Activated naive CD4-positive, alpha-beta T cell (primary cell): ENCODE measurements around the gene CDH22.

Experiments used
- DNase-seq, 4 experiments: peaks; one replicate each; lab custom pipeline; 2025; lab: John Stamatoyannopoulos, UW

The CDH22 gene

GRCh38 chr20:46300281-46300680 is 8.0 kb downstream of the CDH22 start:
- DNase-seq: no peak

GRCh38 chr20:46299078-46299477 is 9.2 kb downstream of the CDH22 start:
- no peak for DNase-seq

GRCh38 chr20:46298374-46298773 is 9.9 kb downstream of the CDH22 start:
- no peak for DNase-seq

GRCh38 chr20:46296526-46297250 is 11.6 kb downstream of the CDH22 start:
- no peak for DNase-seq

- no peak for DNase-seq
Measured at GRCh38 chr20:46293084-46293483, 15.2 kb downstream of the CDH22 start.

- no peak for DNase-seq
Measured at GRCh38 chr20:46291401-46291800, 16.9 kb downstream of the CDH22 start.

- DNase-seq: no peak
Measured at GRCh38 chr20:46289432-46289831, 18.9 kb downstream of the CDH22 start.

GRCh38 chr20:46286977-46287376 is 21.3 kb downstream of the CDH22 start:
- DNase-seq: no peak

GRCh38 chr20:46286382-46286781 is 21.9 kb downstream of the CDH22 start:
- no peak for DNase-seq

- DNase-seq: no peak
Measured at GRCh38 chr20:46285740-46286139, 22.6 kb downstream of the CDH22 start.

- DNase-seq: no peak
Measured at GRCh38 chr20:46285072-46285471, 23.2 kb downstream of the CDH22 start.

GRCh38 chr20:46284040-46284427 is 24.3 kb downstream of the CDH22 start:
- no peak for DNase-seq

GRCh38 chr20:46283426-46284039 is 24.8 kb downstream of the CDH22 start:
- DNase-seq: no peak

GRCh38 chr20:46282669-46283068 is 25.6 kb downstream of the CDH22 start:
- no peak for DNase-seq

- no peak for DNase-seq
Measured at GRCh38 chr20:46279103-46279502, 29.2 kb downstream of the CDH22 start.

GRCh38 chr20:46277602-46278001 is 30.7 kb downstream of the CDH22 start:
- DNase-seq: no peak

- DNase-seq: no peak
Measured at GRCh38 chr20:46276531-46276930, 31.8 kb downstream of the CDH22 start.

GRCh38 chr20:46275091-46275490 is 33.2 kb downstream of the CDH22 start:
- DNase-seq: no peak

- no peak for DNase-seq
Measured at GRCh38 chr20:46273717-46274116, 34.6 kb downstream of the CDH22 start.

- DNase-seq: no peak
Measured at GRCh38 chr20:46272389-46273047, 35.8 kb downstream of the CDH22 start.

GRCh38 chr20:46270977-46271744 is 37.1 kb downstream of the CDH22 start:
- no peak for DNase-seq

GRCh38 chr20:46269372-46269771 is 38.9 kb downstream of the CDH22 start:
- DNase-seq: no peak

GRCh38 chr20:46268662-46269061 is 39.6 kb downstream of the CDH22 start:
- no peak for DNase-seq
